Endothelial cell of umbilical vein (primary cell): ENCODE results near the gene BRAP. TPM values are rescaled to one million over a fixed set of nuclear protein-coding genes. Genes with fewer than 3 reads are reported as not detected.

Experiments used
- BruUV-seq: library from RNA; stranded (reverse); fragments of 400-500 nt; replicated peaks from 2 replicates; lab custom pipeline; 2021; lab: Mats Ljungman, UMichigan
- CTCF ChIA-PET: fragments of 300-600, 350-600 bp; sonication (Branson Sonifier 250); formaldehyde crosslinking; loops from one replicate; lab custom pipeline; 2021; ENCODE audit warnings: antibody characterized with exemption, inconsistent platforms; lab: Charles Lee
- POLR2A ChIA-PET: fragments of 300-600, 350-600 bp; sonication (Branson Sonifier 250); formaldehyde crosslinking; loops from one replicate; lab custom pipeline; 2021; ENCODE audit warnings: antibody characterized with exemption, inconsistent platforms; lab: Charles Lee
- DNase-seq: peaks from one replicate; pipeline ENCODE4 v3.0.0-alpha.2; 2011; ENCODE audit warnings: low read depth, low spot score
- FAIRE-seq: peaks from 2 replicates; lab custom pipeline; 2011; peaks lifted over from hg19 to GRCh38; lab: Jason Lieb, UNC
- H2AFZ ChIP-seq: 2 replicates; pipeline ENCODE4 v1.6.0; 2012; ENCODE audit warnings: low read depth, low read length, control low read depth, inconsistent platforms
- H3K27ac ChIP-seq: 2 replicates; pipeline ENCODE4 v1.5.1; 2011; ENCODE audit warnings: low read depth, mild to moderate bottlenecking, control low read depth, low read length, moderate library complexity; ENCODE audit not compliant: insufficient read depth
- H3K27me3 ChIP-seq, 2 experiments: 2 replicates each; pipeline versions ENCODE4 v1.6.0 to v1.6.1; 2011; ENCODE audit warnings: low read length in 2 of 2, mixed read lengths in 1 of 2; ENCODE audit not compliant: control insufficient read depth in 2 of 2, insufficient read depth in 2 of 2
- H3K36me3 ChIP-seq, 2 experiments: 2 replicates in 1 of 2; 3 replicates in 1 of 2; pipeline ENCODE4 v1.5.1; 2011; ENCODE audit warnings: low read length in 2 of 2, mild to moderate bottlenecking in 1 of 2, moderate library complexity in 1 of 2; ENCODE audit not compliant: control insufficient read depth in 2 of 2, insufficient read depth in 2 of 2; ENCODE audit errors: extremely low read depth in 1 of 2
- H3K4me1 ChIP-seq: 3 replicates; pipeline ENCODE4 v1.5.1; 2011; ENCODE audit warnings: mild to moderate bottlenecking, low read length; ENCODE audit not compliant: control insufficient read depth, insufficient read depth; ENCODE audit errors: extremely low read depth
- H3K4me2 ChIP-seq: 2 replicates; pipeline ENCODE4 v1.6.1; 2011; ENCODE audit warnings: low read length, control low read depth, mixed read lengths; ENCODE audit not compliant: insufficient read depth
- H3K4me3 ChIP-seq, 3 experiments: fragments of 200-600 bp in 1 of 3; sonication (generic), shearing (Covaris generic) in 1 of 3; replicated peaks in 1 of 3; 2 replicates each; pipeline ENCODE4 v1.5.1; 2011 to 2016; ENCODE audit warnings: control low read depth in 3 of 3, low read length in 3 of 3, mild to moderate bottlenecking in 2 of 3, inconsistent platforms in 1 of 3, low read depth in 1 of 3, moderate library complexity in 1 of 3; ENCODE audit not compliant: insufficient read depth in 1 of 3
- H3K79me2 ChIP-seq: 2 replicates; pipeline ENCODE4 v1.6.0; 2012; ENCODE audit warnings: low read length, inconsistent platforms; ENCODE audit not compliant: control insufficient read depth, insufficient read depth
- H3K9ac ChIP-seq: replicated peaks from 2 replicates; pipeline ENCODE3; 2011; ENCODE audit warnings: low read length, control low read depth; ENCODE audit not compliant: insufficient read depth; ENCODE audit errors: extremely low read depth
- H3K9me1 ChIP-seq: replicated peaks from 3 replicates; pipeline ENCODE4 v1.6.0; 2011; ENCODE audit warnings: mild to moderate bottlenecking, low read length; ENCODE audit not compliant: control insufficient read depth, insufficient read depth; ENCODE audit errors: extremely low read depth
- H3K9me3 ChIP-seq: replicated peaks from 2 replicates; pipeline ENCODE4 v1.5.1; 2012; ENCODE audit warnings: low read length, inconsistent platforms; ENCODE audit not compliant: control insufficient read depth, insufficient read depth
- H4K20me1 ChIP-seq: replicated peaks from 2 replicates; pipeline ENCODE3; 2011; ENCODE audit warnings: mild to moderate bottlenecking, low read length; ENCODE audit not compliant: control insufficient read depth, insufficient read depth; ENCODE audit errors: extremely low read depth
- CTCF ChIP-seq, 2 donors: IDR thresholded peaks; 1 replicate in 1 of 2; 2 replicates in 1 of 2; pipeline ENCODE4 v1.5.1; 2011; ENCODE audit warnings: low read length in 2 of 2, mild to moderate bottlenecking in 2 of 2, moderate library complexity in 2 of 2, control low read depth in 1 of 2, inconsistent platforms in 1 of 2, low read depth in 1 of 2; ENCODE audit not compliant: insufficient read depth in 1 of 2; ENCODE audit errors: extremely low read depth in 1 of 2
- EZH2 ChIP-seq: IDR thresholded peaks from 2 replicates; pipeline ENCODE4 v1.6.1; 2012; ENCODE audit warnings: borderline replicate concordance, low read depth, mild to moderate bottlenecking, moderate library complexity, low read length, inconsistent platforms; ENCODE audit not compliant: severe bottlenecking
- FOS ChIP-seq: IDR thresholded peaks from 2 replicates; pipeline ENCODE4 v1.6.1; 2011; ENCODE audit warnings: mild to moderate bottlenecking, low read length, moderate library complexity, borderline replicate concordance; ENCODE audit not compliant: insufficient read depth
- GATA2 ChIP-seq: IDR thresholded peaks from 2 replicates; pipeline ENCODE4 v1.7.0; 2011; ENCODE audit warnings: low read depth, mild to moderate bottlenecking, moderate library complexity, mixed read lengths, low read length; ENCODE audit not compliant: insufficient read length, insufficient read depth
- JUN ChIP-seq: IDR thresholded peaks from 2 replicates; pipeline ENCODE4 v1.6.1; 2011; ENCODE audit warnings: borderline replicate concordance, low read depth; ENCODE audit not compliant: insufficient read length, insufficient read depth
- MAX ChIP-seq: IDR thresholded peaks from 2 replicates; pipeline ENCODE4 v1.6.1; 2011; ENCODE audit not compliant: insufficient read depth, insufficient read length
- MYC ChIP-seq: IDR thresholded peaks from one replicate; pipeline ENCODE4 v1.6.1; 2011; ENCODE audit warnings: mild to moderate bottlenecking, low read depth, low read length
- POLR2A ChIP-seq: IDR thresholded peaks from 2 replicates; pipeline ENCODE4 v1.6.1; 2012; ENCODE audit warnings: low read depth, mild to moderate bottlenecking, control low read depth, low read length
- POLR2AphosphoS5 ChIP-seq: IDR thresholded peaks from 2 replicates; pipeline ENCODE4 v1.6.1; 2012; ENCODE audit warnings: low read depth, mild to moderate bottlenecking, control low read depth, low read length, moderate library complexity; ENCODE audit not compliant: insufficient read depth
- dilution Hi-C: fragments of 300-500 bp; cut with MboI; formaldehyde crosslinking; loops from one replicate; pipeline ENCODE4 v1.15.0; 2019; ENCODE audit warnings: low sequenced_read_pairs; ENCODE audit not compliant: extremely low pct_ligation_motif_present
- intact Hi-C: fragments of 100-400 bp; cut with micrococcal nuclease; formaldehyde crosslinking; loops from one replicate; pipeline ENCODE4 v1.10.0; 2022
- polyA plus RNA-seq, 4 experiments: library from polyadenylated mRNA; depleted of rRNA in 3 of 4; stranded (reverse) in 3 of 4; unstranded in 1 of 4; fragments of >200 nt; gene quantifications; 2 replicates each; pipeline versions ENCODE4 v1.2.1 to v1.2.3, GENCODE V29; 2011 to 2012; ENCODE audit warnings: missing spikeins in 1 of 4
- total RNA-seq: library from RNA; stranded (reverse); gene quantifications from 2 replicates; pipeline ENCODE4 v1.2.3, GENCODE V29; 2021

The BRAP gene
- total and polyA plus RNA-seq, 2 donors (not counting 3 experiments of a cell fraction or from before 2014, with no cell fraction given): 14.4 to 16.5 TPM

GRCh38 chr12:111650912-111651311 lies 34.8 kb downstream of the BRAP start:
- Histone ChIP-seq H3K9me1 (no peaks in the 10 kb centered on the region), H3K4me3 (no peak overlapping the region), H4K20me1 (no peaks in the 10 kb centered on the region), H3K9me3 (no peaks in the 10 kb centered on the region), H3K36me3 (peaks cover 17 to 20% of the 10 kb centered on the region in 2 experiments), H3K9ac (no peak overlapping the region), H3K4me2 (no peak overlapping the region), H3K4me1 (peaks cover 2% of the 10 kb centered on the region), H2AFZ (no peak overlapping the region), H3K27me3 (no peaks in the 10 kb centered on the region), H3K79me2 (no peaks in the 10 kb centered on the region), H3K27ac (no peak overlapping the region)
- no peak for TF ChIP-seq POLR2AphosphoS5
- TF ChIP-seq EZH2: no peak
- no peak for TF ChIP-seq MAX
- no peak for TF ChIP-seq GATA2
- TF ChIP-seq MYC: no peak
- no peak for TF ChIP-seq JUN
- no peak for TF ChIP-seq POLR2A
- no peak for TF ChIP-seq FOS
- TF ChIP-seq CTCF (IDR thresholded peaks at IDR 0.05; ENCODE audit: extremely low read depth in 1 of 2, insufficient read depth in 1 of 2, low read depth in 1 of 2, low read length in 2 of 2): no peak
- DNase-seq: no peak
- intact Hi-C loops (no loop called here), dilution Hi-C loops (no loop called here)
- CTCF ChIA-PET: no interaction called here
- FAIRE-seq: no peak
- BruUV-seq: no TSS peak
- POLR2A ChIA-PET: interaction anchor here (0.6 kb wide), 1 partner anchor 16 kb away, joined by 8 read pairs; no protein-coding TSS in a partner anchor
